Measurements from ENCODE around the gene PCDHB1.

PCDHB1 gene

DNA sequence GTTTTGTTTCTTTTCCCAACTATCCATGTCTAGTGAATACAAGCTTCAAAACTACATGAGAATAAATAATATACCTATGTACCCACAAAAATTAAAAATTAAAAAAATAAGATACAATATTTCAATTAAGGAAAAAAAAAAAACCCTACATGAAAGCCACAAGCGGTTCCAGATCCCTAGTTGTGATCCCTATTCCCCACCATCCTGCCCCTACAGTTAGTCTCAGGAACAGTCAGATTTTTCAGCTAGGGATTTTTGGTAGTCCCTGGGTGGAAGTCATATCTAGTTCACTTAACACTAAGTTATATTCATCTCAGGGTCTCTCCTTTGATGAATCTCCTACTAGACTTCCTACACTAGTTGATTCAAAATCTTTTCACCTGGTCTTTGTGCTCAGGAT, 18.5 kb upstream of the PCDHB1 start:
- TF ChIP-seq, protein P1, sequence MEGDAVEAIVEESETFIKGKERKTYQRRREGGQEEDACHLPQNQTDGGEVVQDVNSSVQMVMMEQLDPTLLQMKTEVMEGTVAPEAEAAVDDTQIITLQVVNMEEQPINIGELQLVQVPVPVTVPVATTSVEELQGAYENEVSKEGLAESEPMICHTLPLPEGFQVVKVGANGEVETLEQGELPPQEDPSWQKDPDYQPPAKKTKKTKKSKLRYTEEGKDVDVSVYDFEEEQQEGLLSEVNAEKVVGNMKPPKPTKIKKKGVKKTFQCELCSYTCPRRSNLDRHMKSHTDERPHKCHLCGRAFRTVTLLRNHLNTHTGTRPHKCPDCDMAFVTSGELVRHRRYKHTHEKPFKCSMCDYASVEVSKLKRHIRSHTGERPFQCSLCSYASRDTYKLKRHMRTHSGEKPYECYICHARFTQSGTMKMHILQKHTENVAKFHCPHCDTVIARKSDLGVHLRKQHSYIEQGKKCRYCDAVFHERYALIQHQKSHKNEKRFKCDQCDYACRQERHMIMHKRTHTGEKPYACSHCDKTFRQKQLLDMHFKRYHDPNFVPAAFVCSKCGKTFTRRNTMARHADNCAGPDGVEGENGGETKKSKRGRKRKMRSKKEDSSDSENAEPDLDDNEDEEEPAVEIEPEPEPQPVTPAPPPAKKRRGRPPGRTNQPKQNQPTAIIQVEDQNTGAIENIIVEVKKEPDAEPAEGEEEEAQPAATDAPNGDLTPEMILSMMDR (IDR thresholded peaks at IDR 0.05; ENCODE audit: low read depth, low read length) = peak; percentile 26; the same call in 1 of the 2 replicates
- no peak for DNase-seq

DNA sequence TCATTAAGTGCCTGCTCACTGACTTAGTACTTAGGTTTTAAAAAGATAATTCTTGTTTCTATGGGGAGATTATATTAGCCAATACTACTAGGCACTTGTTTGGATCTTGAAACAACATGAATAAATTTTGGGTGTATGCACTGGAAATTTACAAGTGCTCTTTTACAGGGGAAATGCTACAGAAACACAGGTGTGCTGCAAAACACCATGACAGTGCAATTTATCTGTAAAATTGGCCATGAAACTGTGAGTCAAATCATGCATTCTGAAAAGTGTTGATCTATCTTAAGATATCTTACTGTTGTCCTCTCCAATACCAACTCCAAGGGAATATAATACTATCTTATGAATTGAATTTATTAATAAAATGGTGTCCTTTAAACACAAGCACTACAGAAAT, 12.1 kb upstream of the PCDHB1 start:
- TF ChIP-seq, protein P1 (IDR thresholded peaks at IDR 0.05; ENCODE audit: low read depth, low read length) = no peak
- H3K4me3 ChIP-seq (ENCODE audit: low read depth, low read length) = peak overlapping the region; percentile 74
- H3K4me1 ChIP-seq = no peaks in the 10 kb centered on the region; the same call in 1 of the 2 replicates
- no peaks in the 10 kb centered on the region for H3K27me3 ChIP-seq
- H3K36me3 ChIP-seq = no peaks in the 10 kb centered on the region
- DNase-seq = no peak
- no peaks in the 10 kb centered on the region for H3K9me3 ChIP-seq

More for the DNA sequence above, 18.5 kb upstream of the PCDHB1 start:
- peaks cover 3% of the 10 kb centered on the region for H3K4me1 ChIP-seq
- H3K4me3 ChIP-seq (ENCODE audit: low read depth, low read length) = no peak overlapping the region
- no peaks in the 10 kb centered on the region for H3K9me3 ChIP-seq
- H3K27me3 ChIP-seq = no peaks in the 10 kb centered on the region
- H3K36me3 ChIP-seq = no peaks in the 10 kb centered on the region

DNA sequence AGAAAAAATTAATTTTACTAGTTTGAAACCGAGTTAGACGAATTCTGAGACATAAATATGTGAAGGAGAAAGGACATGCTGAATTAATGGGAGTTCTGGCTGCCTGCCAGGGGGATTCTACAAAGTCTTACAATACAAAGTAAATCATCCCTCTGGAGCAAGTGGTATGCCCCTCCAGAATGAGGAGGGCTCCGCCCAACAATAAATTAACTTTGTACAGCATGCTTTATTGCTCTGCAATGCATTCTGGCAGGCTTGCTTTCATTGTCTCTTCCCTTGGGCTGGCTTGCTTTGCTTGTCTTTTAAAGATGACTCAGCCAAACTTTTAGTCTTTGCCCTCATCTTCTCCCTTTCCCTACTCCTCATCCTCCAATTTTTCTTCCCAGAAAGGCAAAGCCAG, 11.7 kb upstream of the PCDHB1 start:
- peak overlapping the region; percentile 74 for H3K4me3 ChIP-seq (ENCODE audit: low read depth, low read length)
- DNase-seq = peak; percentile 89

DNA sequence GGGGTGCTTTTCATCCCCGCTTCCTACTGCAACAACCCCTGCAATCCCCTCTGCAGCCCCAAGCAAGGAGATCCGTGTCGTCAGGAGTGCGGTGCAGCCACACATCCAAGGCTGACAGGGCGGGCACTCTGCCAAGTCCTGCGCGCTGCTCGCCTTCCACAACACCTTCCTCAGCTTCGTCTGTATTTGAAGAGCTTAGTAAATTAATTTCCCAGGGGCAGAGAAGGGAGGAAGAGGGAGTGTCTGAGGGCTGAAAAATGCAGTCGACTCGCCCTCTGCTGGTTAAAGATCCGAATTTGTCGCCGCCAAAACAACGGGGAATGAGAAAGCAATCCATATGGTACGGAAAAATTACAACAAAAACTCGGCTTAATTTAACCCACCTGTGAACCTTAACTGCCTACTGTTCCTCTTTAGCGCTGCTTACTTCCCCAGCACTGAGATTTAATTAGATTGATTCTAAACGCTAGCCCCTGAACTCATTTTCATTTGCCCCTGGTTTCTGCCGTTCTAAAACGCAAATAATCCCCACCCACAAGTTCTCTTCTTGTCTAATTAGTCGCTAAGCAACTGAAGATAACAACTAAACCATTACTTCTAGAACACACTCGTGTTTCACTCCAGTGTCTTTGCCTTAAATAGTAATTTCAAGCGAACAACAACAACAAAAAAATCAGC, 10.9 kb upstream of the PCDHB1 start:
- H3K4me3 ChIP-seq (ENCODE audit: low read depth, low read length) = peak overlapping the region; percentile 74
- no peaks in the 10 kb centered on the region for H3K27me3 ChIP-seq
- no peaks in the 10 kb centered on the region for H3K36me3 ChIP-seq
- peak; percentile 90 for DNase-seq
- no peaks in the 10 kb centered on the region; the same call in 1 of the 2 replicates for H3K4me1 ChIP-seq
- no peaks in the 10 kb centered on the region for H3K9me3 ChIP-seq
- TF ChIP-seq, protein P1 (IDR thresholded peaks at IDR 0.05; ENCODE audit: low read depth, low read length) = peak; percentile 79

More for the DNA sequence above, 11.7 kb upstream of the PCDHB1 start:
- Histone ChIP-seq H3K4me1 (no peaks in the 10 kb centered on the region; the same call in 1 of the 2 replicates), H3K36me3 (no peaks in the 10 kb centered on the region), H3K9me3 (no peaks in the 10 kb centered on the region), H3K27me3 (no peaks in the 10 kb centered on the region)
- TF ChIP-seq, protein P1 (IDR thresholded peaks at IDR 0.05; ENCODE audit: low read depth, low read length) = no peak

DNA sequence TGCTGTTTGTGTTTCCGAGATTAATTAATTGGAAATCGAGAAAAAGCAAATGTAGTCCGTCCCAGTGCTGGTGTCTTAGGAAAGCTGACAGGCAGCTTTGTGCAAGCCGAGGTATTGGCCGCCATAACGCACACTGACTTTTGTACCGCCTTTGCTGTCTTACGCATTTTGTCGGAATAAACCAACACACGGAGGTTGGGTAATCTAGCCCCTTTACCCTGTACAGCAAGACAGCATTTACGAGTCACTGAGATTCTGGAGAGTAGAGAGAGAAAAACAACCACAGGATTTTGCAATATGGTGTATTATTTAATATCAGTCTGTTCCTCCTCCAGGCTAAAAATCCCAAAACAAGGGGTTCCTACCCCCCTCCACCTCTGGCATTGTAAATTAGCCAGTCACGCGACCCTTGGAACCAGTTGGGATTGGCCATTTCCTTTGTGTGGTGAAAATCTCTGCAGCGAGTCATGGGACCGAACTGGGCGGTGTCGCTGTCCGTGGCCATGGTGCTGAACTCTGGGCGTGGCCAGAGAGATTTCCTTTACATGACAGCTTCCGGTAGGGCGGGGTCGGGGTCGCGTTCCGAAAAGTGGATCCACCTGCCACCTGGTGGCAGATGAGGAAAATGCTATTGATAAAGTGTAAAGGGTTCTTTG, 10.3 kb upstream of the PCDHB1 start:
- no peaks in the 10 kb centered on the region; the same call in 1 of the 2 replicates for H3K4me1 ChIP-seq
- TF ChIP-seq, protein P1 (IDR thresholded peaks at IDR 0.05; ENCODE audit: low read depth, low read length) = peak; percentile 75
- no peaks in the 10 kb centered on the region for H3K27me3 ChIP-seq
- DNase-seq = peak; percentile 99
- H3K9me3 ChIP-seq = no peaks in the 10 kb centered on the region
- H3K4me3 ChIP-seq (ENCODE audit: low read depth, low read length) = peak overlapping the region; percentile 74
- no peaks in the 10 kb centered on the region for H3K36me3 ChIP-seq

DNA sequence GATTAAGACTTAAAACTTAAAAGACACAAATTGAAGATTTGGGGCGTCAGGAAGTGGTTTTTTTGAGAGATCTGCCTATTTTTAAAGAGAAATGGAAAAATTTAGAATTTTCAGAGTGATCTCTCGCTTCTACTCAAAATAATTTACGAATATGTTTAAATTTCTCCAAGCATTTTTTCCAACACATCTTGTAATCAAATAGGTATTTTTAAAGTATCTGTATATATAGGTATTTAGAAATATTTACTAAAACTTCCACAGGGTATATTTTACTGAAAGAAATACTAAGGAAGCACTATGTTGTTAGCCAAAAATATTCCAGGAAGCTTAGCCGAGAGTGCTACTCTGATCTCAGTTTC, 9.8 kb upstream of the PCDHB1 start:
- Histone ChIP-seq H3K9me3 (no peaks in the 10 kb centered on the region), H3K4me1 (no peaks in the 10 kb centered on the region; the same call in 1 of the 2 replicates), H3K36me3 (no peaks in the 10 kb centered on the region), H3K27me3 (no peaks in the 10 kb centered on the region), H3K4me3 (ENCODE audit: low read depth, low read length) (no peak overlapping the region)
- DNase-seq = no peak
- TF ChIP-seq, protein P1 (IDR thresholded peaks at IDR 0.05; ENCODE audit: low read depth, low read length) = no peak

All from BE2C (cell line).